Vagina (tissue), 2 donors: ENCODE results near the gene ALG9.

Experiments used
- CTCF ChIP-seq, 3 experiments: fragments of 450-650 bp in 2 of 3; fragments of 200-600 bp in 1 of 3; sonication (generic) in 1 of 3; IDR thresholded peaks; one replicate each; pipeline ENCODE4 v1.5.1; 2017 to 2019; ENCODE audit warnings: antibody characterized with exemption in 3 of 3, mild to moderate bottlenecking in 2 of 3, moderate library complexity in 2 of 3
- POLR2A ChIP-seq, 2 donors: fragments of 450-650 bp; IDR thresholded peaks; one replicate each; pipeline ENCODE4 v1.6.1; 2017; ENCODE audit warnings: antibody characterized with exemption in 2 of 2, mild to moderate bottlenecking in 2 of 2, moderate library complexity in 2 of 2
- POLR2AphosphoS5 ChIP-seq, 2 donors: sonication (generic); formaldehyde crosslinking; IDR thresholded peaks; one replicate each; pipeline ENCODE4 v1.9.0; 2017; ENCODE audit warnings: antibody characterized with exemption in 2 of 2, mild to moderate bottlenecking in 2 of 2, low read depth in 1 of 2; ENCODE audit not compliant: insufficient read depth in 1 of 2

- TF ChIP-seq CTCF (IDR thresholded peaks at IDR 0.05) (no peak), POLR2AphosphoS5 (IDR thresholded peaks at IDR 0.05; ENCODE audit: insufficient read depth in 1 of 2, low read depth in 1 of 2) (no peak), POLR2A (IDR thresholded peaks at IDR 0.05) (no peak)
Observed at GRCh38 chr11:111815489-111815888, 55.9 kb downstream of the ALG9 start.
